HG03103 (cell line): Measurements from ENCODE around the gene ZNF140.

Experiments
- ATAC-seq: cut with Tn5 transposase; IDR thresholded peaks from one replicate; pipeline ENCODE4 v1.9.1; 2021; ENCODE audit warnings: low read depth; ENCODE audit not compliant: unreplicated experiment

ZNF140 gene

DNA sequence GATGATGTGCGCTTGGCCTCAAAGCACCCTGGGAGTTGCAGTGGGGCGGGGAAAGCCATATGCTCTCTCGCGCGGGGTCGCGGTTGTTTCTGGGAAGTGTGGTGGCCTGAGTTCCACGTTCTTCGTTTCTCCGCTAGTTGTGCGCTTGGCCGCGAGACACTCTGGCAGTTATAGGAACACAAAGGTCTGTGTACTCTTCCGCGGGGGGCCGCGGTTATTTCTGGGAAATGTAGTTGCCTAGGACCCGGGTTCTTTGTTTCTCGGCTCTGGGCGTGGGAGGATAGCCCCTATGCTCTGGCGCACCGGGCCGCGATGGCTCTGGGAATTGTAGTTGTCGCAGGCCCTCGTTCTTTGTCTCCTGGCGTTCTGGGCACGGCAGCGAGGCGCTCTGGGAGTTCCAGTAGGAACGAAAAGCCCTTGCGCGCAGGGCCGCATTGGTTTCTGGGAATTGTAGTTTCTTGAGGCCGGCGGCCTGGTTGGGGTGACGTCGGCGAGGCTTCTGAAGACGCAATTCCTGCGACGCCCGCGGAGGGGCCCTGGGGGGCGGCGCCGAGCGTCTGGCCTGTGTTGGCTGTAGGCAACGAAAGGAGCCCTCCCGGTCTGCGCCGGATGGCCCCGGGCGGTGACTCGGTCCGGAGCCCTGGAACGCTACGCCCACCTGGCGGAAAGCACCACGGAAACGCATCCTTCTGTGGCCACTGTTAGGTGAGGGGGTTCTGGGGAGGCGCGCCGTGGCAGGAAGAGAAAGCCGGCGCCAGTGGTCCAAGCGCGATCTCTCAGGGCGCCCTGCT lies at the start of gene ZNF140:
Gene ZNF140, plus strand, starts transcription at position 556 of the 791 bp plus-strand sequence. CDS start 398 bp downstream, outside the sequence.
- ATAC-seq = peak; percentile 73

DNA sequence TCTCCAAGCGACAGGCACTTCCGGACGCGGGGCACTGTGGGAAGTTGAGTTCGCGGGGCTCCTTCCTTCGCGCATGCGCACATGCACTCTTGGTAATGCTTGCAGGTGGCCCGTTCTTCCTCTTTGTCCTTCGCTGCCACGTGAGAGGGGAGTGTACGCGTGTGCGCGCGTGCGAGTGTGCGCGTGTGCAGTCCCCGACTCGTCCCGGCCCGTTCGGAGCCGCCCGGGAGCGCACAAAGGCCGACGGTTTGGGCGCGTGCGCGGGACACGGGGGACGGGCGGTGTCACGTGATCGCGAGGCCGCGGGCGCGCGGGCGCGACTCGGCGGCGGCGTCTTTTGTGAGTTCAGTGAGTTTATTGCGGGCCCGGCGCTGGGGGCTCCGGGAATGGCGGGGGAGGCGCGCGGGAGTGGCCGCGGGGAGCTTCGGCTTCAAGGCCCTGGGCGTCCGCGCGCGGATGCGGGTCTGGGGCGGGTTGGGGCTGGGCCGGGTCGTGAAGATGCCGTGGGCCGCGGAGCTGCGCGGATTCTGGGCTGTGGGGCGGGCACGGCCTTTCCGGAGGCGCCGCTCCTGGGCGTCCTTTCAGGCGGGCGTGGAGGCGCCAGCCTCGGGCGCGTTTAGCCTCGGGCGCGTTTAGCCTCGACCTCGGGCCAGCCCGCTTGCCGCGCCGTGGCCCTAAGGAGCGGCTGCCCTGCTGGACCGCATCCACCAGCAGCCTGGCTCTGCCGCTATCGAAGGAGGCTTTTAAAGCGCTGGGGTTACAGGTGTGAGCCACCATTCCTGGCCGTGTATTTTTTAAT lies 43.3 kb upstream of the ZNF140 start, which contains the start of gene ZNF84:
Gene ZNF84, plus strand, starts transcription at position 303 of the 799 bp plus-strand sequence. CDS start 3,959 bp downstream, outside the sequence.
- ATAC-seq = peak; percentile 85

DNA sequence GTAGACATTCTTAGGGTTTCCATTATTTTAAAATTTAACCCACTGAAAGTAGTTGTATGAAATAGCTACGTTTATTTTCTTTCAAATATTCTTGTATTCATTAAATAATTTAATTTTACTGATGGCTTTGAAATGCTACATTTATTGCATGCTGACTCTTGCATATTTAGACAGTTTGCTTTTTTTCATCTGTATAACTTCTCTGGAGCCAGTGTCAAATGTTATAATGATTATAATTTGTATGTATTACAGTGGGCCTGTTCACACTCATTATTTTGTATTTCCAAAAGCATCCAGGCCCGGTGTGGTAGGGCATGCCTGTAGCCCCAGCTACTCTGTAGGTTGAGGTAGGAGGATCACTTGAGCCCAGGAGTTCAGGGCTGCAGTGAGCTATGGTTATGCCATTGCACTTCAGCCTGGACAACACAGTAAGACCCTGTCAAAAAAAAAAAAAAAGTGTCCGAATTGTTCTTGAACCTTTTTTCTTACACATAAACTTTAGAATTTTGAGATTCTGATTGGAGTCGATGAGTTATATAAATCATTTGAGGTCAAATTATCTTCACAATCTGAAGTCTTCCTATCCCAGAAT lies 42.5 kb upstream of the ZNF140 start:
- no peak for ATAC-seq

DNA sequence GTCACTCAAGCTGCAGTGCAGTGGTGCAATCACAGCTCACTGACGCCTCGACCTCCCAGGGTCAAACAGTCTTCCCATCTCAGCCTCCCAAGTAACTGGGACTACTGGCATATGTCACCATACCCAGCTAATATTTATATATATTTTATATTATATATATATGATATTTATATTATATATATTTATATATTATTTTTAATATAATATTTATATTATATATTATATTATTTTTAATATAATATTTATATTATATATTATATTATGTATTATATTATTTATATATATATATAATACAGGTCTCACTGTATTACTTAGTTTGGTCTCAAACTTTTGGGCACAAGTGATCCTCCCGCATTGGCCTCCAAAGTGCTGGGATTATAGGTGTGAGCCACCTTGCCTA lies 34.0 kb upstream of the ZNF140 start:
- no peak for ATAC-seq

DNA sequence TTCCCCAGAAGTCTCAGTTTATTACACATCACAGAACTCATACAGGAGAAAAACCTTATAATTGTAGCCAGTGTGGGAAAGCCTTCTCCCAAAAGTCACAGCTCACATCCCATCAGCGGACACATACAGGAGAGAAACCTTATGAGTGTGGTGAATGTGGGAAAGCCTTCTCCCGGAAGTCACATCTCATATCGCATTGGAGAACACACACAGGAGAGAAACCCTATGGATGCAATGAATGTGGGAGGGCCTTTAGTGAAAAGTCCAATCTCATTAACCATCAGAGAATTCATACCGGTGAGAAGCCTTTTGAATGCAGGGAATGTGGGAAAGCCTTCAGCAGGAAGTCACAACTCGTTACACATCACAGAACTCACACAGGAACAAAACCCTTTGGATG lies 23.3 kb upstream of the ZNF140 start:
- ATAC-seq = no peak

DNA sequence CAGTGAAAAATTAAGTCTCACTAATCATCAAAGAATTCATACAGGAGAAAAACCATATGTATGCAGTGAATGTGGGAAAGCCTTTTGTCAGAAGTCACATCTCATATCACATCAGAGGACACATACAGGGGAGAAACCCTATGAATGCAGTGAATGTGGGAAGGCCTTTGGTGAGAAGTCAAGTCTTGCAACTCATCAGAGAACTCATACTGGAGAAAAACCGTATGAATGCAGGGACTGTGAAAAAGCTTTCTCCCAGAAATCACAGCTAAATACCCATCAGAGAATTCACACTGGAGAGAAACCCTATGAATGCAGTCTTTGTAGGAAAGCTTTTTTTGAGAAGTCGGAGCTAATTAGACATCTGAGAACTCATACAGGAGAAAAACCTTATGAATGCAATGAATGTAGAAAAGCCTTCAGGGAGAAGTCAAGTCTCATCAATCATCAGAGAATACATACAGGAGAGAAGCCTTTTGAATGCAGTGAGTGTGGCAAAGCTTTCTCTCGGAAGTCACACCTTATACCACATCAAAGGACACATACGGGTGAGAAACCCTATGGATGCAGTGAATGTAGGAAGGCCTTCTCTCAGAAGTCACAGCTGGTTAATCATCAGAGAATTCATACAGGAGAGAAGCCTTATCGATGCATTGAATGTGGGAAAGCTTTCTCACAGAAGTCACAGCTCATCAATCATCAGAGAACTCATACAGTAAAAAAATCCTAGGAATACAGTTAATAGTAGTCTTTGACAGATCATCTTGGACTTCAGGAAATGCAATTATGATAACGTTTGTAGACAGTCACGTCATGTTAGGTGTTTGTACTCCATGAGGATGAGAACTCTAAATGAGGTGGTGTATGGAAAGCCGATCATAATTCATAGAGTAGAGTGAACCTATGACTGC lies 22.3 kb upstream of the ZNF140 start:
- ATAC-seq = no peak

DNA sequence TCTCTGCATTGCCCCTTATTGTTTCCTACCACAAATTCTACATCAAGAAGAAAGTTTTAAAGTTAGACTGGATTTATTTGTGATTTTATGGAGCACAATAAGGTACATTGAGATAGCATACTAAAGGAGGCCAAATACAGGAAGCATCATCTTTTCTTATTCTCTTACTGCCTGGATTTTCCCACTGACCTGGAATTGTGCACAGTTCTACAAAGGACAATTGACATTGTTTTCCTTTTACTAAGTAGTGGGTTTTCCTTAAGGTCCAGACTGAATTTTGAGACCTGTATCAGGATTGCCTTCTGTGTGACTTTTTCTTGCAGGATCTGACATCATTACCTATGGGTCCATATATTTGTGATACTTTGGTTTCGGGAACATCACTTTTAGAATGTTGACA lies 18.8 kb upstream of the ZNF140 start:
- ATAC-seq = no peak

DNA sequence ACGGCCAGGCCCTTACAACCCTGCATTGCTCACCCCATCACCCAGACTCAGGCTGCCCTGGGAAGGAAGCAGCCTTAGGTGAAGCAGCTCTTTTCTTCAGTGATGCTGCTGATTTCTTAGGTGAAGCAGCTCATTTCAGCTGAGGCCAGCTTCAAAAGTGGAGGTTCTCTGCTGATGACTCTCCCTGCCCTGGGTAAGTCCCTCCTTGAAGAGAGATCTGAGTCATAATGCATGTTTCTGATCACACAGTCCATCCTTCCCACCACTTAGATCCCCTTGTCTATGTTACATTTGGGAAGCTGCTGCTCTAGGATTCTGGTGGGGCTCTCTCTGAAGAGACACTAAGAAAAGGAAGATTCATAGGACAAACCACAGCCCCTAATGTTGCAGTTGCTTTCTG lies 17.2 kb upstream of the ZNF140 start:
- ATAC-seq = no peak

DNA sequence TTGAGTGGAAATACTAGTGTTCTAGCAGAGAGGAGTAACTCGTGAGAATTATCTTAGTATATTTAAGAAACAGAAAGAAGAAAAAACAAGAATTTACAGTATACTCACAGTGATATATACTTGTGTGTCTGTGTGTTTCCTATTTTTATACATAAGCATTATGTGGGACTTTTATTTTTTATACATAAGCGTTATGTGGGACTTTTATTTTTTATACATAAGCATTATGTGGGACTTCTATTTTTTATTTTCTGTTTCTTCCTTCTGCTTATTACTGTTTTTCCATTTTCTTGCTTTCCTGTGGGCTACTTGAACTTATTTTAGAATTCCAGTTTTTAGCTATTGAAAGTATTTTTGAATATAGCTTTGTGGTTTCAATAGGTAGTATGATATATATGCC lies 6.9 kb upstream of the ZNF140 start:
- no peak for ATAC-seq

DNA sequence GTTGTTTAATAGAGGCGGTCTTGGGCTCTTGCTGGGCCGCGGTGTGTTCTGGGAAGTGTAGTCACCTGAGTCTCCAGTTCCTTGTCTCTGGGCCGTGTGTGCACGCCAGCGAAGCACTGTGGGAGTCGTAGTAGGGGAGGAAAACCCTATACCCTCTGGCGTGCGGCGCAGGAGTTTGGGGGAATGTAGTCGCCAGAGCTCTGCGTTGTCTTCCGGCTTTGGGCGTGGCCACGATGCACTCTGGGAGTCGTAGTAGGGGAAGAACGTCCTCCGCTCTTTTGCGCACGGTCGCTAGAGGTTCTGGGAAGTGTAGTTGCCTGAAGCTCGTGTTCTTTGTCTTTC lies 726 bp upstream of the ZNF140 start:
- ATAC-seq = peak; percentile 64

DNA sequence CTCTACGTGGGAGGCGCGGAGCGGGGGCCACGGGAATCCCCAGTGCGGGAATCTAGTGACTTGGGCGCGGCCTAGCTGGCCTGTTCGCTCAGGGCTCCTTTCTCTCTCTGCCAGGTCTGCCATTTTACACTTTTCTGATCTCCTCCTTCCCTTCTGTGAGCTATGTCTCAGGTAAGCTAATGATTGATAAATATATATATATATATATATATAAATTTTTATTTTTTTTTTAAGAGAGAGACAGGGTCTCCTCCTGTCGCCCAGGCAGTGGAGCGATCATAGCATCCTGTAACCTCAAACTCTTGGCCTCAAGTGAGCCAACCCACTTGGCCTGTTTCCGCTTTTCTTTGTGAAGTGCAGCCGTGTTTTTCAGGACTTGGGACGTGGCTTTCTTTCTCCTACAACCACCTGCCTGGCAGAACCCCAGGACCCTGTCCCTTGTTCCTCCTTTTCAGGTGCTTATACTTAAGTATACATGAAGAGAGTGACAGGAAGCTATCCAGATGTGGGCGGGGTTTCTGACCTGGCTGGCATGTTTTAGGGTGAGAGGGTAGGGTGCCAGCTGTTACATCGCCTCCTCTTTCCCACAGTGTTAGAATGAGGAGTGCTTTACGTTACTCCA lies 547 bp downstream of the ZNF140 start:
- no peak for ATAC-seq

DNA sequence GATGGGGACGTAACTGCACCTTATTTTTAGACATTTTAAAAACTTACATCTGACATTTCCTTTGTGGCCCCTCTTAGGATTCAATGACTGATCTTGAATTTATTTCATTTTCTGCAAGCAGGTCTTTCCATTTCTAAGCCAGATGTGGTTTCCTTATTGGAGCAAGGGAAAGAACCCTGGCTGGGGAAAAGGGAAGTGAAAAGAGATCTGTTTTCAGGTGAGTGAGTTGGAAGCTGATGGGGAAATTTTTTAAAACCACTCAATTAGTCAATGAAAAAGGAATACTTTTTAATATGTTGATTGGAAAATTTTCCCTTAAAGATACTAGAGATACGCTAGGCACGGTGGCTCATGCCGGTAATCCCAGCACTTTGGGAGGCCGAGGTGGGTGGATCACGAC lies 2.6 kb downstream of the ZNF140 start:
- no peak for ATAC-seq

DNA sequence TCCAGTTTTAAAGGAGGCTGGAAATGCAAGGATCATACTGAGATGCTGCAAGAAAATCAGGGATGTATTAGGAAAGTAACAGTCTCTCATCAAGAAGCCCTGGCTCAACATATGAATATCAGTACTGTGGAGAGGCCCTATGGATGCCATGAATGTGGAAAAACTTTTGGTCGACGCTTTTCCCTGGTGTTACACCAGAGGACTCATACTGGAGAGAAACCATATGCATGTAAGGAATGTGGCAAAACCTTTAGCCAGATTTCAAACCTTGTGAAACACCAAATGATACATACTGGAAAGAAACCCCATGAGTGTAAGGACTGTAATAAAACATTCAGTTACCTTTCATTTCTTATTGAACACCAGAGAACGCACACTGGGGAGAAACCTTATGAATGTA lies 24.9 kb downstream of the ZNF140 start:
- no peak for ATAC-seq

DNA sequence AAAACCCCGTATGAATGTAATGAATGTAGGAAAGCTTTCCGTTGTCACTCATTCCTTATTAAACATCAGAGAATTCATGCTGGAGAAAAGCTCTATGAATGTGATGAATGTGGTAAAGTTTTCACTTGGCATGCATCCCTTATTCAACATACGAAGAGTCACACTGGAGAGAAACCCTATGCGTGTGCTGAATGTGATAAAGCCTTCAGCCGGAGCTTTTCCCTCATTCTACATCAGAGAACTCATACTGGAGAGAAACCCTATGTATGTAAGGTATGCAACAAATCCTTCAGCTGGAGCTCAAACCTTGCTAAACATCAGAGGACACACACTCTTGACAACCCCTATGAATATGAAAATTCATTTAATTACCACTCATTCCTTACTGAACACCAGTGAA lies 25.5 kb downstream of the ZNF140 start:
- no peak for ATAC-seq

DNA sequence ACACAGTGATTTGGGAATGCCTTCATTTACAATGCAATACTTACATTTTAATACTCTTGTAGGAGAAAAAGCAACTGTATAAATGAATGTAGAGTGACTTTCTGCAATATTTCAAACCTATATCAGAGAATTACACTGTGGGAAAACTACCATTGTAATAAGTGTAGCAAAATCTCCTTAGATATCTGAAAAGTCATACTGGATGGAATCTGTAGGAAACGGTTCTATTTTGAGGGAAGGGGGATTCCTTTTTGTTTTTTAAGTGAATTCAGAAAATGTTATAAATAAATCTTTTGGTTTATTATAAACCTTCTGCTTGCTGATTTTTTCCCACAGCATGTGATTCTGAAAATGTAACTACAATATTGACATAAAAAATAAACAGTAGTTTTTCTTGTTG lies 26.4 kb downstream of the ZNF140 start:
- no peak for ATAC-seq

DNA sequence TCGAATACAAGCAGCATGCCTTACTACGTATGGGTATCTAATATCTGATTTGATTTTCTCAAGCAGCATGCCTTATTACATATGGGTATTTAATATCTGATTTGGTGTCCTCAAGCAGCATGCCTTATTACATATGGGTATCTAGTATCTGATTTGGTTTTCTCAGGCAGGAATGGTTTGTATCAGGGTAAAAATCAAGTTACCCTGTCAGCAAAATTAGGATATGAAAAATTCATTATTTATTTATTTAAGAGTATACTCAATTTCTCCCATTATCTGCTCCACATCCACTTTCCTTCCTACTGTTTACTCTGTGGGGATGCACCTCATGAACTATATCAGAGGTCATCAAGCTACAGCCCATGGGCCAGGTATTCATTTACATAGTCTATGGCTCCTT lies 27.4 kb downstream of the ZNF140 start:
- no peak for ATAC-seq

DNA sequence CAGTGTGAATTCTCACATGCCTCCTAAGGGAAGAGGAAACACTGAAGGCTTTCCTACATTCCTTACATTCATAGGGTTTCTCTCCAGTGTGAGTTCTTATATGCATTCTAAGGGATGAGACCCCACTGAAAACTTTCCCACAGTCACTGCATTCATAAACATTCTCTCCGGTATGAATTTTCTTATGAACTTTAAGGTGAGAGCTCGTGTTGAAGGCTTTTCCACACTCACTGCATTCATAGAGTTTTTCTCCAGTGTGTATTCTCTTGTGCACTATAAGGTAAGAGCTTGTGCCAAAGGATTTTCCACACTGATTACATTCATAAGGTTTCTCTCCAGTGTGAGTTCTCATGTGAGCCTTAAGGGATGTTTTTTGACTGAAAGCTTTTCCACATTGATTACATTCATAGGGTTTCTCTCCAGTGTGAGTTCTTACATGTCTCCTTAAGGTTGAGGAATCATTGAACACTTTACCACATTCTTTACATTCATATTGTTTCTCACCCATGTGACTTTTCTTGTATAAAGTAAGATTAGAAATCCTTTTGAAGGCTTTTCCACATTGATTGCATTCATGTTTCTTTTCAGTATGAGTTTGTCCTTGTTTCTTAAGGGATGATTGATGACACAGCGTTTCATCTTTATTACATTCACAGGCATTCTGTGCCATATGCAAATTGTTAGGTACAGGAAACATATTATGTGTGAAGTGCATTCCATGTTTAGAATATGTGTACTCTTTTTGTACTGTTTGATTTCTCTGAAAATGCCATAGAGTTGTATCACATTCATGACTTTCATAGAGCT lies 39.9 kb downstream of the ZNF140 start:
- no peak for ATAC-seq

DNA sequence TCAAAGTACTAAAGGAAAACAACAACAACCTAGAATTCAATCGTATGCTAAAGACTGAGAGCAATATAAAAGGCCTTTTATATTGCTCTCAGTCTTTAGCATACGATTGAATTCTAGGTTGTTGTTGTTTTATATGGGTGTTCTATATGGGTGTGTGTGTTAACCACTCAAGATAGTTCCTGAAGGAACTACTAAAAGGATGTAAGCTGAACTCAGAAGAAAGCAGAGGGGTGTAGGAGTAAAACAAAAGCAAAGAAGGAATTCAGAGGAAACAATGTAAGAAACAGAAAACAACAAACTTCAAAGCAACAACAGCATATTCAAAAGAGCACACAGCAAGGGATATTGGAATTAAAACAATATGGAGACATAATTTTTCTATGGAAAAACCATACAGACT lies 44.0 kb downstream of the ZNF140 start:
- no peak for ATAC-seq

DNA sequence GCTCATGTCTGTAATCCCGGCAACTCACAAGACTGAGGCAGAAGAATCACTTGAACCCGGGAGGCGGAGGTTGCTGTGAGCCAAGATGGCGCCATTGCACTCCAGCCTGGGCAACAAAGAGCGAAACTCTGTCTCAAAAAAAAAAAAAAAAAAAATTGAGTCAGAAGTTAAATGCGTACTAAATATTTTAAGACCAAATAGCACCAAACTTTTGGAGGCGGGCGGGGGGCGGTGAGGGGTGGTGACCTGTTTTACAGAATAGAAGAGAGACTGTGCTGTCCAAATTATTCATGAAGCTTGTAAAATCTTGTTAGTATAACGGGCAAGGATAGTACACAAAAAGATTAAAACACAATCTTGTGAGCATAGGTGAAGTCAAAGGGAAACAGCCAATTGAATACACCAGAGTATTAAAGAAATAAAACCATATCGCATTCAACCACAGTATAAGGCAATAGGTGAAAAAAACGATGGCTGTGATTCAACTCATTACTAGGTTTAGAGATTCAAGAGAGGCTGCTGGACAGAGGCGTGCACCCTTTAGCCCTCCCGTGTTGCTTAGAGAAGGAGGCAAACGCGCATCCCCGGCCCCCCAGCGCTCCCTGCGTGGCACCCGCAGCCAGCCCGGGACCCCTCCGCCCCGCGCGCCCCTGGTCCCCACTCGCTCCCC lies 48.8 kb downstream of the ZNF140 start:
- ATAC-seq = no peak
